ENCODE data around the gene SPINT2.

- no peak for TF ChIP-seq CTCF (IDR thresholded peaks at IDR 0.05)
- TF ChIP-seq POLR2A (IDR thresholded peaks at IDR 0.05) = no peak
Measured at GRCh38 chr19:38221919-38222830, 42.2 kb upstream of the SPINT2 start.
